Measurements from ENCODE around the gene LRRIQ3.
"Not testable (repeated sequence)": the region's sequence is repeated elsewhere in the genome, so short reads cannot be mapped to it uniquely, and the experiment has no call there.

LRRIQ3 gene, protein sequence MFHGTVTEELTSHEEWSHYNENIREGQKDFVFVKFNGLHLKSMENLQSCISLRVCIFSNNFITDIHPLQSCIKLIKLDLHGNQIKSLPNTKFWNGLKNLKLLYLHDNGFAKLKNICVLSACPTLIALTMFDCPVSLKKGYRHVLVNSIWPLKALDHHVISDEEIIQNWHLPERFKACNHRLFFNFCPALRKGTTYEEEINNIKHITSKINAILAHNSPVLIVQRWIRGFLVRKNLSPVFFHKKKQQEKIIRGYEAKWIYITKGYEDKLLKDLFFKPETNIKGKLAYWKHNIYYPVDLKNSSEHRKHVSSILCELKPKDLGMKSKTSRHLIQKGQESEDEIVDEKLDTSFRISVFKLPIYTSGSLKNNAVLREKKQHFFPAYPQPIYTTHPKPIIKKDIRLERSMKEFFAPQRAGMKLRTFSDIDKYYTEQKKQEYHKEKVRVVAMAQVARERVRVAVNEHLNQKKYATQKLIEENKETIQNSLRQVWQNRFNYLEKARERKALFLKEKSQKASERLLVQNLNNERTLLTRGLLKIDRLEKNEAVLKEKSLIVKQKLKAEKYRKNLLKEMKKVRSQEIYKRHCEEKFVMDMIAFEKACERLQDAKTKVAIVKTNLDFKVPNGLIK

DNA sequence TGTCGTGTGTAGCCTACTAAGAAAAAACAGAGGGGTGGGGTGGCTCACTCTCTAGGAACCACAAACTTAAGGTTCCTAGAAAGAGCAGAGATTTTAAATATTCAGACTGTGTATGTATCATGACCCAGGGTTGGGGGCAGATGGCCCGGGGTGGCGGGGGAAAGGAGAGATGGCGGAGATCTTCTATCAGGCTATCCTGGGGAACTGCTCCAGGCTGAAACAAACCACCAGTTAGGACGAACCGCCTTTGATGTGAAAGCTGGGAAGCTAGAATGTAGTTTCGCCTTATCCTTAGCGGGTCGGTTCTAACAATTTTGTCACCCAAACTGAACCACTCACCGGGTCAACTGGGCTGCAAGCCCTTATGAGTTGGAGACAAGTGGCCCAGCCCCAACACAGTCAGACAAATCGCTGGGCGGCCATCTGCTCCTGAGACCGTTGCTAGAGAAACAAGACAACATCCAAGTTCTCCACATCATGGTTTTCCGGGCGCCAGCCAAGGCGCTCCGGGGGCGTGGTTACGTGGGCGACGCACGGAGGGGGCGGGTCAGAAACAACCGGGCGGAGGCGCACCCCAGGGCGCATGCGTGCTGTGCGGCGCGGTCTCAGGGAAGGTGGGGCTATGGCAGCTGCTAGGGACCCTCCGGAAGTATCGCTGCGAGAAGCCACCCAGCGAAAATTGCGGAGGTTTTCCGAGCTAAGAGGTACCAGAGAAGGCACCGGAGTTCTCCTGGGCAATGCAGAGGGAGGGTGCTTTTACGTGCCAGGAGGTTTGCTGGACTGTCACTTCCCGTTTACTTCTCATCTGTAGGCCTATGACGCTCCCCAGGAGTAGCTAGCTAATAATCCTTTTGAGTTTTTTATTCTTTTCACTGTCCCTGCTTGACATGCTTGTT, at the start of gene LRRIQ3, which contains the start of gene FPGT:
Gene LRRIQ3 (minus strand): TSS at position 520 of the 896 bp plus-strand sequence. CDS start 14,492 bp downstream, outside the sequence.
Gene FPGT (plus strand): TSS at position 586 of the 896 bp plus-strand sequence. CDS start 37 bp downstream, at position 623.
- peak; percentile 74 for DNase-seq (ENCODE audit: low read depth)

- DNase-seq (ENCODE audit: low read depth) = no peak
Observed at GRCh38 chr1:74246315-74246714, 48.3 kb upstream of the LRRIQ3 start.

DNA sequence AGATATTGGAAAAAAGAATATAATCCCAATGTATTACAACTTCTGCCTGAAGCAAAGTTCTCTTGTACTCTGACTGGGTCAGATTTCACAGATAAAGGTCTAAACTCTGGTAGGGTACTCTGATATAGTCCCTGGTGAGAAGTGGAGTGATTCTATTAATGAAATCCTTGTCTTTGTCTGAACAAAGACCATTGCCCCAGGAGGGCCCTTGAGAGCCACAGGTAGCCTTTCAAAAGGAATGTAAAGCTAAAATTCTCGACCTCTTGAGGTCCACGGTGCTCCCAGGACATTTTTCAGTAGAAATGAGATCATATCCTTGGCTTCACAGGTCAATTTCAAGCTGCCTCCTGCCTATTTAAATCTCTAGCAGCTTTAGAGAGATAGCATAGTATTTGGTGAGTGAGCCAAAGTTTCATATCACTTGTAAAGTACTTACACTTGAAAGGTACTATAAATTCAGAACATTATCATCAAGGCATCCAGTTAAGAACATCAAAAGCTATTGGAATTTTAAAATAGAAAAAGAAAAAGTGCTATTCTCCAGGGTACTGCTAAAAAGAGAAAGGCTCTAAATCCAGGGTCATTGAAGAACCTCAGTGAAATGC, 47.3 kb upstream of the LRRIQ3 start:
- DNase-seq (ENCODE audit: low read depth) = no peak

DNA sequence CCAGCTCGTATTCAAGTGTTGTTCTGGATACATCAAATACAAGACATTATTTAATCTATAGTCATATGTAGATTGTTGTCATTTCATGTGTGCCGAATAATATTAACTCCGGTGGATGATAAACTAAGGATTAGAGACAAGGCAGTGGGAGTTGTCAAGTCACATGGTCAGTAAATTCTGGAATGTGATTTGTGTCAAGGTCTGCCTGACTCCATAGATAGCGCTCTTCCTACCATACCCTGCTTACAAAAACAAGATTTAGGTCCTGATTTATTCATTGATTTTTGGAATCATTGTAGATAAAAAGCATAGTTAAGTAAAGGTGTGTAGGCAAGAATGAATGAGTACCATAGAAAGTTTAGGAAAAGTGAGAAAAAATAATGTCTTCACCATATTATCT, 39.8 kb upstream of the LRRIQ3 start:
- DNase-seq (ENCODE audit: low read depth) = no peak

DNA sequence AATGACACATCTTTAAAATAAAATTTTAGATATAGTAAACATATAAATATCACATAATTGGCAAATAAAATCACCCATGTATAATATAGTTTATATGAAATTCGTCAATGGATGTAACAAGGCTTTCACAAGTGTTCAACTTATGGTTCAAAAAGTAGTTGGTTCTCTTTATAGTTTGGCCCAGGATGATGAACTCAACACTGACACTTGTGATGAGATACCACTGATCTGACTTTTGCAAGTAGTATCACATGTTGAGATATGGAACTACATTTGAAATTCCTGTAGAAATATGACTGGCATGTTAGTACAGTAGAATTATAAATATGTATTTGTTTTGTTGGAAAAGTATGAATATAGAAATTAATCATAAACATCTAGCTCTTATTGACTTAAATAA, 39.1 kb upstream of the LRRIQ3 start:
- no peak for DNase-seq (ENCODE audit: low read depth)

DNA sequence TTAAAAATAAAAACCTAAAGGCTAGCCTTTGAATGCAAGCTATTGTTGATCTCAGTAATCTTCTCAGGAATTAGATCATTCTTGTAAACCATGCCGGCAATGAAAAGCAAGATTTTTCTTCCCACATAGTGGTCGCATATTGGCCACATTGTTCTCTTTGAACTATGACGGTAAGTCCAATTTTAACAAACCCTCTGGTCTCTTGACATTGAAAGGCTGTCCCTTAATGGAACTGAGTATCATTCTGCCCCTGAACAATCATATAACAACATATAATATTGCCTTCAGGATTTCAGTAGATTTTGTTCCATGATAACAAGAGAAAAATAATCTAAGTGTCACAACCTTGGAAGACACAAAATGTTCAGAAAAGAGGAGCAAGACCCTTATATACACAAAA, 38.5 kb upstream of the LRRIQ3 start:
- no peak for DNase-seq (ENCODE audit: low read depth)

DNA sequence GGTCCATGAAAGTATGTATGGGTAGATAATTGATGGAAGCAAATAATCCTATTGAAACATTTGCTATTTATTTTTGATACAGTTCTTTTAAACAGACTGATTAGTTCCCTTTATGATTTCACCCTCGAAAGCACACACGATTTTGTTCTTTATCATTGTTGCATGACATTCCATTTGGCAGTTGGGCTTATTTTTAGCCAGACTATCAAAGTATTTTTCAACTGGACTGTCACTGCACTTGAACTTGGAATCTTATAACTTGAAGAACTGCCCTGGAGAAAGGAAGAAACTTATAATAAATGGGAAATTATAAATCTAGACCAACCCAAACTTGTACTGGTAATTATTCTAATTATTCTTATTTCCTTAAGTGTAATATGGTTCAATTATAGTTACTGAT, 37.2 kb upstream of the LRRIQ3 start, which contains the start of gene TNNI3K:
Gene TNNI3K (plus strand): TSS at position 235 of the 400 bp plus-strand sequence. CDS start 65 bp downstream, at position 300.
- no peak for DNase-seq (ENCODE audit: low read depth)

DNA sequence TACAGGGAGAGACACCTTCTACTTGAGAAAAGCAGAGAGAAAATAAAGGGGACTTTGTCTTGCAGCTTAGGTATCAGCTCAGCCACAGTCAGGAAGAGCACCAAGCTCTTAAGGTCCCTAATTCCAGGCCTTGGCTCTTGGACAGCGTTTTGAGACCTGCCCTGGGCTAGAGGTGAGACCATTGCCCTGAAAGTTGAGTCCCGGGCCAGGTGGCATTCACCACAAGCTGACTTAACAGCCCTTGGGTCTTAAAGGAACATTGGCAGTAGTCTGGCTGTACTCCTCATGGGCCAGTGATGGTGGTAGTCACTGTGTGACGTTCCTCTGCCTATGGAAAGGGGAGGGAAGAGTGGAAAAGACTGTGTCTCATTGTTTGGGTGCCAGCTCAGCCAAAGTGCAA, 25.5 kb upstream of the LRRIQ3 start:
- no peak for DNase-seq (ENCODE audit: low read depth)

- no peak for DNase-seq (ENCODE audit: low read depth)
Observed at GRCh38 chr1:74222701-74223100, 24.7 kb upstream of the LRRIQ3 start.

- DNase-seq (ENCODE audit: low read depth) = no peak
Observed at GRCh38 chr1:74215229-74215628, 17.3 kb upstream of the LRRIQ3 start.

GRCh38 chr1:74205266-74205665, 7.3 kb upstream of the LRRIQ3 start:
- no peak for DNase-seq (ENCODE audit: low read depth)

DNA sequence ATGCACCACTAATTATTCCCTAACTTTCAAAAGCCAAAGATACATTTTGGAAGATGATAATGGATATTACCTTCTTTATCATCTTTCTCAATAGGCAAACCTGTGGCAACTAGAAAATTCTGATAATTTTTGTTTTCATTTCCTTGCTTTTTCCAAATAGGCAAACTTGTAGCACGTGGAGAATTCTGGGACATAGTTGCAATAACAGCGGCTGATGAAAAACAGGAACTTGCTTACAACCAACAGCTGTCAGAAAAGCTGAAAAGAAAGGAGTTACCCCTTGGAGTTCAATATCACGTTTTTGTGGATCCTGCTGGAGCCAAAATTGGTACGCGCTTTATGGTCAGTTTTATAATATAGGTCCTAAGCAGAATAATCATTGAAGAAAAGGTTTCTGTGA, 1.5 kb upstream of the LRRIQ3 start:
- DNase-seq (ENCODE audit: low read depth) = no peak

GRCh38 chr1:74197255-74197654, 721 bp downstream of the LRRIQ3 start:
- DNase-seq (ENCODE audit: low read depth) = no peak

DNA sequence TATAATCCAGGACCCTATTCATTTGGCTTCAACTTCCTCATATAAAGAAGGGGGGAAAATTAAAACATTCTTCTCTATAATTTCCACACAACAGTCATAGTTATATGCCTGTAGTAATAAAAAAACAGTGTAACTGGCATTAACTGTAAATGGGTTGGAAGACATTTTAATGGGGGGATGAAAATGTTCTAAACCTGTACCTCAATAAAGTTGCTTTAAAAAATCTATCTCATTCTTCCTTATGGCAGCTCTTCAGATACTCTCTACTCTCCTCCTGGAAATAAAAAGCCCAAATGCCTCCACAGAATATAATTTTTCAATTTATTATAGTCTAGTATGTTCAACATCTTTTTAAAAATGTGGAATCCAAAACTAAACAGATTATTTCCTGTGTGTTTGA, 2.6 kb downstream of the LRRIQ3 start:
- no peak for DNase-seq (ENCODE audit: low read depth)

- DNase-seq (ENCODE audit: low read depth) = no peak
Observed at GRCh38 chr1:74193908-74194307, 4.1 kb downstream of the LRRIQ3 start.

GRCh38 chr1:74180490-74180889, 17.5 kb downstream of the LRRIQ3 start:
- DNase-seq (ENCODE audit: low read depth) = no peak

GRCh38 chr1:74174423-74174822, 23.6 kb downstream of the LRRIQ3 start:
- DNase-seq (ENCODE audit: low read depth) = not testable (repeated sequence)

GRCh38 chr1:74162333-74162732, 35.6 kb downstream of the LRRIQ3 start:
- no peak for DNase-seq (ENCODE audit: low read depth)

- no peak for DNase-seq (ENCODE audit: low read depth)
Observed at GRCh38 chr1:74161497-74161896, 36.5 kb downstream of the LRRIQ3 start.

GRCh38 chr1:74160046-74160445, 37.9 kb downstream of the LRRIQ3 start:
- no peak for DNase-seq (ENCODE audit: low read depth)

DNA sequence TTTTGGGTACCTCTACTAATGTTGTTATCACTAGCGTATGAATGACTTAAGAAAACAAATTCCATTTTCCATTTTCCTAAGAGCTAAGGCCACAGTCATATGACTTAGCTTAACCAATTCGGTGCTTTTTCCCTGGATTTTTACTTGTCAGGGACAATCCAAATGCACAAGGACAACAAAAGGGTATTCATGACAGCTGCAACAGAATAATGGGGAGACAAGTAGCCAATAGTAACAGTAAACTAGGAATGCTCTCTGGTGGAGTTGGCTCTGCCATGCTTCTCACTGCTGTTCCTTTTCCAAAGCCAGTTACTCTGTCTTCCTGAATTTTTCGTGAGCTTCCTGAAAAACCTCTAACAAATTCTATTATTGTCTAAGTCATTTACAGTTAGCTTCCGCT, 52.9 kb downstream of the LRRIQ3 start:
- DNase-seq (ENCODE audit: low read depth) = no peak

GRCh38 chr1:74117370-74117769, 80.6 kb downstream of the LRRIQ3 start:
- not testable (repeated sequence) for DNase-seq (ENCODE audit: low read depth)
